K562 (cell line): ENCODE data around the gene MON1A. TPM values are rescaled to one million over a fixed set of nuclear protein-coding genes. Genes with fewer than 3 reads are reported as not detected.

ENCODE experiments used
- ATAC-seq: fragments of 200-7000 bp; cut with Tn5 transposase; 3 replicates; pipeline ENCODE4 v1.9.1; 2020; ENCODE audit warnings: moderate library complexity
- BruUV-seq: library from RNA; stranded (reverse); fragments of 400-500 nt; replicated peaks from 2 replicates; lab custom pipeline; 2021; lab: Mats Ljungman, UMichigan
- CTCF ChIA-PET: fragments of 300-600 bp; formaldehyde crosslinking; extraction: SDS; loops from one replicate; lab custom pipeline; 2021; ENCODE audit warnings: low intra/inter-chr PET ratio; lab: Yijun Ruan, JAX
- POLR2A ChIA-PET: fragments of 300-600, 350-650 bp; sonication (Branson Sonifier 250); formaldehyde crosslinking; extraction: SDS; loops from one replicate; lab custom pipeline; 2021; ENCODE audit warnings: antibody characterized with exemption, inconsistent platforms; lab: Yijun Ruan, JAX
- DNase-seq, 4 experiments: peaks; one replicate each; pipeline versions ENCODE4 v3.0.0 to v3.0.0-alpha.2; 2011 to 2018; ENCODE audit warnings: low spot score in 3 of 4, mixed read lengths in 3 of 4; ENCODE audit errors: extremely low read depth in 1 of 4
- FAIRE-seq: peaks from 2 replicates; lab custom pipeline; 2011; peaks lifted over from hg19 to GRCh38; lab: Jason Lieb, UNC
- H2AFZ ChIP-seq: 2 replicates; pipeline ENCODE4 v1.6.0; 2011; ENCODE audit warnings: low read depth, low read length, control low read depth, inconsistent platforms
- H3K27ac ChIP-seq: fragments of 200-600 bp; 3 replicates; pipeline ENCODE4 v1.8.0; 2011; ENCODE audit warnings: low read depth, mild to moderate bottlenecking, control low read depth, inconsistent platforms, low read length, moderate library complexity, mixed read lengths; ENCODE audit errors: extremely low read depth
- H3K27me3 ChIP-seq, 2 experiments: fragments of 300-600 bp in 1 of 2; 2 replicates in 1 of 2; 3 replicates in 1 of 2; pipeline versions ENCODE4 v1.6.0 to v1.8.0; 2011; ENCODE audit warnings: inconsistent platforms in 2 of 2, low read length in 2 of 2, mild to moderate bottlenecking in 1 of 2, mixed read lengths in 1 of 2, moderate library complexity in 1 of 2; ENCODE audit not compliant: control insufficient read depth in 2 of 2, insufficient read depth in 2 of 2
- H3K36me3 ChIP-seq: fragments of 300-600 bp; 3 replicates; pipeline ENCODE4 v1.8.0; 2011; ENCODE audit warnings: mild to moderate bottlenecking, low read length, inconsistent platforms; ENCODE audit not compliant: control insufficient read depth, insufficient read depth
- H3K4me1 ChIP-seq, 2 experiments: fragments of 200-600 bp in 1 of 2; replicated peaks in 1 of 2; 2 replicates in 1 of 2; 3 replicates in 1 of 2; pipeline versions ENCODE4 v1.5.1 to v1.8.0; 2011; ENCODE audit warnings: inconsistent platforms in 2 of 2, low read length in 2 of 2, mild to moderate bottlenecking in 1 of 2, mixed read lengths in 1 of 2, moderate library complexity in 1 of 2; ENCODE audit not compliant: control insufficient read depth in 2 of 2, insufficient read depth in 2 of 2
- H3K4me2 ChIP-seq: 2 replicates; pipeline ENCODE4 v1.6.1; 2011; ENCODE audit warnings: low read length, control low read depth, inconsistent platforms, mixed read lengths; ENCODE audit not compliant: insufficient read depth
- H3K4me3 ChIP-seq: fragments of 200-600 bp; sonication (generic), shearing (Covaris generic); 2 replicates; pipeline ENCODE4 v1.5.1; 2016; ENCODE audit warnings: control low read depth, inconsistent platforms
- H3K79me2 ChIP-seq: fragments of 200-600 bp; 3 replicates; pipeline ENCODE4 v1.8.0; 2011; ENCODE audit warnings: low read length, inconsistent platforms; ENCODE audit not compliant: control insufficient read depth, insufficient read depth
- H3K9ac ChIP-seq, 2 experiments: 2 replicates each; pipeline versions ENCODE4 v1.6.0 to v1.6.1; 2011; ENCODE audit warnings: low read depth in 2 of 2, low read length in 2 of 2, control low read depth in 1 of 2, inconsistent platforms in 1 of 2, mild to moderate bottlenecking in 1 of 2, mixed read lengths in 1 of 2; ENCODE audit not compliant: insufficient read depth in 1 of 2
- H3K9me1 ChIP-seq: one replicate; pipeline ENCODE4 v1.6.0; 2011; ENCODE audit warnings: inconsistent platforms, mild to moderate bottlenecking, low read length, moderate library complexity; ENCODE audit not compliant: control insufficient read depth, insufficient read depth
- H3K9me3 ChIP-seq: replicated peaks from 2 replicates; pipeline ENCODE4 v1.5.1; 2011; ENCODE audit warnings: low read depth, low read length, inconsistent platforms; ENCODE audit not compliant: control insufficient read depth, insufficient read depth
- H4K20me1 ChIP-seq: replicated peaks from 2 replicates; pipeline ENCODE4 v1.6.1; 2011; ENCODE audit warnings: low read length, inconsistent platforms, mixed read lengths; ENCODE audit not compliant: control insufficient read depth, insufficient read depth
- CHD2 ChIP-seq: IDR thresholded peaks from 2 replicates; pipeline ENCODE4 v1.6.1; 2011; ENCODE audit warnings: low read depth, low read length
- MITF ChIP-seq: IDR thresholded peaks from 2 replicates; pipeline ENCODE4 v1.6.1; 2014; ENCODE audit warnings: antibody characterized with exemption
- POLR2G ChIP-seq: fragments of 200-400 bp; formaldehyde crosslinking; IDR thresholded peaks from 2 replicates; pipeline ENCODE4 v1.6.1; 2017; ENCODE audit warnings: low read depth, mild to moderate bottlenecking, antibody characterized with exemption, low read length, moderate library complexity
- RBFOX2 ChIP-seq: fragments of 200-400 bp; formaldehyde crosslinking; IDR thresholded peaks from 2 replicates; pipeline ENCODE4 v1.6.1; 2017; ENCODE audit warnings: low read depth, mild to moderate bottlenecking, low read length, moderate library complexity
- TBP ChIP-seq: optimal IDR thresholded peaks from 2 replicates; pipeline ENCODE3; 2011; ENCODE audit warnings: low read depth, low read length, improper control_type of control experiment
- ZBTB33 ChIP-seq: sonication (generic); formaldehyde crosslinking; IDR thresholded peaks from 2 replicates; pipeline ENCODE4 v1.8.1; 2023; ENCODE audit warnings: mild to moderate bottlenecking, missing genetic modification reagents
- ZKSCAN1 ChIP-seq: fragments of 150-350 bp; IDR thresholded peaks from 2 replicates; pipeline ENCODE4 v1.6.1; 2016; ENCODE audit warnings: low read depth, low read length
- WGBS: fragments of 100-300 bp; shearing (Covaris generic); methylation state at CpG from one replicate; pipeline ENCODE4 v1.1.6; 2016; ENCODE audit warnings: low coverage, mixed read lengths; ENCODE audit not compliant: insufficient coverage; ENCODE audit errors: missing lambda C conversion rate; 5-methylcytosine and 5-hydroxymethylcytosine counted together
- in situ Hi-C: fragments of 300-500 bp; cut with MboI; formaldehyde crosslinking; loops from 4 replicates; pipeline ENCODE4 v1.15.0; 2018; ENCODE audit warnings: inconsistent platforms, mixed read lengths
- intact Hi-C: fragments of 100-400 bp; cut with micrococcal nuclease; formaldehyde crosslinking; loops from 2 replicates; pipeline ENCODE4 v1.14.2; 2022
- polyA plus RNA-seq, 8 experiments: library from polyadenylated mRNA; depleted of rRNA in 4 of 8; stranded (reverse) in 5 of 8; unstranded in 3 of 8; fragments of >200 nt; fragmentation: Nextera tagmentation in 2 of 8; fragmentation: Illumina TruSeq in 1 of 8; extraction: Ambion mirVana in 2 of 8; extraction: Trizol in 1 of 8; gene quantifications; 2 replicates each; pipeline versions ENCODE4 v1.2.1 to v1.2.3, GENCODE V29; 2011 to 2014; ENCODE audit warnings: inconsistent platforms in 1 of 8, missing spikeins in 1 of 8
- total RNA-seq, 7 experiments: library from RNA; depleted of rRNA in 6 of 7; stranded (reverse); fragments of >200 nt in 6 of 7; fragmentation: Illumina TruSeq in 2 of 7; extraction: Trizol in 2 of 7; gene quantifications; 2 replicates each; pipeline versions ENCODE4 v1.2.1 to v1.2.3, GENCODE V29; 2011 to 2021; ENCODE audit warnings: low replicate concordance in 1 of 7
- TF ChIP-seq, protein P1 (sequence below): sonication (generic); formaldehyde crosslinking; IDR thresholded peaks from 2 replicates; pipeline ENCODE4 v1.8.1; 2023; ENCODE audit warnings: mild to moderate bottlenecking, missing genetic modification reagents
- TF ChIP-seq, protein P2 (sequence below): fragments of 450-650 bp; IDR thresholded peaks from 2 replicates; pipeline ENCODE4 v1.6.1; 2017; ENCODE audit warnings: mild to moderate bottlenecking, moderate library complexity

The MON1A gene
- total and polyA plus RNA-seq, 9 of the 15 experiments (the other 6 are each of a cell fraction or from before 2014, with no cell fraction given) = 1.1 to 13.8 (median 6.8) TPM

DNA sequence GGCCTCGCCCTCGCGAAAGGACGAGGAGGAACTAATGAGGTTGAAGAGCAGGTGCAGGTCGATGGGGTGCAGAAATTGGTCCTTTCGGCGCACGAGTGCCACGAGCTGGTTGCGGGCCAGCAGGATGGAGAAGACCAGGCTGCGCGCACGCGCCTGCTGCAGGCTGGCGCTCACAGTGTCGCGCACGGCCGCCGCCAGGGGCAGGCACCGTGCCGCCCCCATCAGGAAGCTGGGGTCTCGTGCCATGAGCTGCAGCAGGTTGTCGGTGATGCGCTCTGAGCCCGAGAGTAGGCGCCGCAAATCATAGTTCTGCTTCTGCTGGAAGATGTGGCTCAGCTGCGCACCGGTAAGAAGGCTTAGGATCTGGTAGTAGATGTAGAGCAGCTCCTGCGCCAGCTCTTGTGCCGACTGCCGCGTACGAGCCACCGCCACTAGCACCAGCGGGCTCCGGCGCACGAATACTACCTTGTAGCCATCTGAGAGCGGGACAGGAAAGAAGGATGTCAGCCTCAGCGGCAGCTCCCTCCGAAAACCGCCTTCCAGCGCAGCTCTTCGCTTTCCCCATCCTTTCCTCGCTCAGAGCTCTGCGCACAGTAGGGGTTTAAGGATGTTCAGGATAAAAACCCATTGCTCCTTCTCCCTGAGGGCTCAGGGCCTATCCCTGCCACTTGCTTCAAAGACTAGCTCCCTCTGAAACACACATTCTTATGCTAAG is 19.0 kb downstream of the MON1A start:
- 95% methylated on average over 14 of the region's 48 CpGs for WGBS
- no peaks in the 10 kb centered on the region for H3K9me3 ChIP-seq
- ChIA-PET POLR2A (interaction anchor here (1.2 kb wide), 1 partner anchor 19 kb away, joined by 3 read pairs; the partner anchor contains the start of gene MON1A), CTCF (no interaction called here)
- no peak overlapping the region for H3K4me3 ChIP-seq
- peaks cover 30% of the 10 kb centered on the region; the same call in 2 of the 3 replicates for H3K36me3 ChIP-seq
- H3K9ac ChIP-seq = no peak overlapping the region
- no peaks in the 10 kb centered on the region for H4K20me1 ChIP-seq
- no peaks in the 10 kb centered on the region for H3K27me3 ChIP-seq
- peaks cover 4% of the 10 kb centered on the region; the same call in 2 of the 3 replicates for H3K79me2 ChIP-seq
- H3K4me1 ChIP-seq = peaks cover 32 to 42% of the 10 kb centered on the region in 2 experiments
- intact Hi-C loops = no loop called here
- no peak overlapping the region for H3K4me2 ChIP-seq
- no peak overlapping the region for H3K27ac ChIP-seq
- no TSS peak for BruUV-seq
- no peak overlapping the region for H2AFZ ChIP-seq
- peaks cover 2% of the 10 kb centered on the region for H3K9me1 ChIP-seq
- ATAC-seq = no peak
- TF ChIP-seq ZKSCAN1 (peak; percentile 81), TBP (no peak), RBFOX2 (no peak), CHD2 (no peak), MITF (no peak), POLR2G (peak; percentile 17; the same call in 1 of the 2 replicates), ZBTB33 (peak; percentile 62; the same call in 1 of the 2 replicates)
- TF ChIP-seq, protein P1, sequence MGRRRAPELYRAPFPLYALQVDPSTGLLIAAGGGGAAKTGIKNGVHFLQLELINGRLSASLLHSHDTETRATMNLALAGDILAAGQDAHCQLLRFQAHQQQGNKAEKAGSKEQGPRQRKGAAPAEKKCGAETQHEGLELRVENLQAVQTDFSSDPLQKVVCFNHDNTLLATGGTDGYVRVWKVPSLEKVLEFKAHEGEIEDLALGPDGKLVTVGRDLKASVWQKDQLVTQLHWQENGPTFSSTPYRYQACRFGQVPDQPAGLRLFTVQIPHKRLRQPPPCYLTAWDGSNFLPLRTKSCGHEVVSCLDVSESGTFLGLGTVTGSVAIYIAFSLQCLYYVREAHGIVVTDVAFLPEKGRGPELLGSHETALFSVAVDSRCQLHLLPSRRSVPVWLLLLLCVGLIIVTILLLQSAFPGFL (CRISPR knock-in tag) = no peak
- TF ChIP-seq, protein P2, sequence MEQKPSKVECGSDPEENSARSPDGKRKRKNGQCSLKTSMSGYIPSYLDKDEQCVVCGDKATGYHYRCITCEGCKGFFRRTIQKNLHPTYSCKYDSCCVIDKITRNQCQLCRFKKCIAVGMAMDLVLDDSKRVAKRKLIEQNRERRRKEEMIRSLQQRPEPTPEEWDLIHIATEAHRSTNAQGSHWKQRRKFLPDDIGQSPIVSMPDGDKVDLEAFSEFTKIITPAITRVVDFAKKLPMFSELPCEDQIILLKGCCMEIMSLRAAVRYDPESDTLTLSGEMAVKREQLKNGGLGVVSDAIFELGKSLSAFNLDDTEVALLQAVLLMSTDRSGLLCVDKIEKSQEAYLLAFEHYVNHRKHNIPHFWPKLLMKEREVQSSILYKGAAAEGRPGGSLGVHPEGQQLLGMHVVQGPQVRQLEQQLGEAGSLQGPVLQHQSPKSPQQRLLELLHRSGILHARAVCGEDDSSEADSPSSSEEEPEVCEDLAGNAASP = no peak
- TF ChIP-seq, all 486 proteins: peak for 3
- DNase-seq (no peak), FAIRE-seq (no peak)
- in situ Hi-C loops = no loop called here
